H1 (cell line): ENCODE measurements around the gene CKLF. TPM values are rescaled to one million over a fixed set of nuclear protein-coding genes. Genes with fewer than 3 reads are reported as not detected.

Experiments used
- HDAC2 ChIP-seq, 2 experiments: fragments of 300-600 bp in 1 of 2; sonication (generic) in 1 of 2; IDR thresholded peaks; 2 replicates each; pipeline ENCODE4 v1.6.1; 2011 to 2012; ENCODE audit warnings: low read depth in 2 of 2, low read length in 2 of 2, mild to moderate bottlenecking in 2 of 2, moderate library complexity in 2 of 2, borderline replicate concordance in 1 of 2, inconsistent platforms in 1 of 2
- JUND ChIP-seq: IDR thresholded peaks from 2 replicates; pipeline ENCODE4 v1.6.1; 2011; ENCODE audit warnings: mild to moderate bottlenecking, improper control_type of control experiment, low read length
- polyA plus RNA-seq, 7 experiments: library from polyadenylated mRNA; depleted of rRNA in 3 of 7; stranded (reverse) in 5 of 7; unstranded in 2 of 7; fragments of >200 nt in 5 of 7; fragments of 200-250 nt in 2 of 7; gene quantifications; 1 replicate in 5 of 7; 2 replicates in 1 of 7; 4 replicates in 1 of 7; pipeline versions ENCODE4 v1.2.1 to v1.2.3, GENCODE V29; 2011 to 2013; ENCODE audit warnings: missing spikeins in 2 of 7, mixed read lengths in 2 of 7
- total RNA-seq: library from RNA; stranded (reverse); fragmentation: NEBNext Ultra II Directional; extraction: Animal tissue kit (Norgen Biotek cat#: 25700); gene quantifications from 2 replicates; pipeline ENCODE4 v1.2.1, GENCODE V29; 2021

CKLF gene
- total and polyA plus RNA-seq, 2 of the 8 experiments (the other 6 are each of a cell fraction or from before 2014, with no cell fraction given): 21.1 to 63.5 TPM

GRCh38 chr16:66563574-66564334 is 11.4 kb downstream of the CKLF start (continued):
- no peak for TF ChIP-seq HDAC2 (IDR thresholded peaks at IDR 0.05; ENCODE audit: borderline replicate concordance in 1 of 2, low read depth in 2 of 2, low read length in 2 of 2)
- no peak for TF ChIP-seq JUND
